ENCODE measurements around the gene SEC22C.

SEC22C gene

GRCh38 chr3:42525212-42525611 is 56.6 kb downstream of the SEC22C start:
- H3K27ac ChIP-seq (ENCODE audit: low read depth, low read length), result no peak overlapping the region
- H2AFZ ChIP-seq (ENCODE audit: low read length, unreplicated experiment), result no peak overlapping the region
- H3K4me1 ChIP-seq (ENCODE audit: control insufficient read depth, insufficient read depth, low read length, unreplicated experiment), result no peaks in the 10 kb centered on the region
- peaks cover 8% of the 10 kb centered on the region for H3K27me3 ChIP-seq (ENCODE audit: insufficient read depth, low read length)
- no peak overlapping the region for H3K4me3 ChIP-seq (ENCODE audit: low read depth, low read length)
- H3K36me3 ChIP-seq (ENCODE audit: insufficient read depth, low read length), result no peaks in the 10 kb centered on the region
- H3K79me2 ChIP-seq (ENCODE audit: control insufficient read depth, insufficient read depth, low read length, unreplicated experiment), result no peaks in the 10 kb centered on the region

- Histone ChIP-seq H3K4me1 (ENCODE audit: control insufficient read depth, insufficient read depth, low read length, unreplicated experiment) (no peaks in the 10 kb centered on the region), H3K79me2 (ENCODE audit: control insufficient read depth, insufficient read depth, low read length, unreplicated experiment) (no peaks in the 10 kb centered on the region), H3K27ac (ENCODE audit: low read depth, low read length) (no peak overlapping the region), H3K27me3 (ENCODE audit: insufficient read depth, low read length) (peaks cover 3% of the 10 kb centered on the region; the same call in 1 of the 2 replicates), H3K36me3 (ENCODE audit: insufficient read depth, low read length) (no peaks in the 10 kb centered on the region), H3K4me3 (ENCODE audit: low read depth, low read length) (no peak overlapping the region), H2AFZ (ENCODE audit: low read length, unreplicated experiment) (no peak overlapping the region)
Observed at GRCh38 chr3:42524751-42525150, 57.0 kb downstream of the SEC22C start.

DNA sequence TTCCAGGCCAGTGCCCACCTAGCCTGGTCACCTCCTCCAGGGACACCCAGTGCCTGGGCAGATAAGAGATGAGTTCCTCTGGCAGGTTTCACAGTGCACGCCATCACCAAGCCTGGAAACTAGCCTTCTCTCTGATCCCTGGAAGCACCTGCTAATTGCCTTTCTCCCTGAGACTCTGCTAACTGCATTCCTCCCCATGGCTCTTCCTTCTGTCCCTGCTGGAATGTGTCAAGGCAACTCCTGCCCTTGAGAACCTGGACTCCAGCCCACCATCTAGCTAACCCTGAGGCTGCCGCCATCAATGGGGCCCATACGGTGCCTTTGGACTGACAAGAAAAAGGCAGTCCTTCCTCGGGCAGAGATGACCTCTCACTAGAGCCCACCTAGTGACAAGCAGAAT is 60.9 kb downstream of the SEC22C start:
- Histone ChIP-seq H3K4me3 (ENCODE audit: low read depth, low read length) (no peak overlapping the region), H3K4me1 (ENCODE audit: control insufficient read depth, insufficient read depth, low read length, unreplicated experiment) (no peaks in the 10 kb centered on the region), H3K79me2 (ENCODE audit: control insufficient read depth, insufficient read depth, low read length, unreplicated experiment) (no peaks in the 10 kb centered on the region), H3K27me3 (ENCODE audit: insufficient read depth, low read length) (no peaks in the 10 kb centered on the region), H2AFZ (ENCODE audit: low read length, unreplicated experiment) (no peak overlapping the region), H3K36me3 (ENCODE audit: insufficient read depth, low read length) (no peaks in the 10 kb centered on the region), H3K27ac (ENCODE audit: low read depth, low read length) (no peak overlapping the region)

DNA sequence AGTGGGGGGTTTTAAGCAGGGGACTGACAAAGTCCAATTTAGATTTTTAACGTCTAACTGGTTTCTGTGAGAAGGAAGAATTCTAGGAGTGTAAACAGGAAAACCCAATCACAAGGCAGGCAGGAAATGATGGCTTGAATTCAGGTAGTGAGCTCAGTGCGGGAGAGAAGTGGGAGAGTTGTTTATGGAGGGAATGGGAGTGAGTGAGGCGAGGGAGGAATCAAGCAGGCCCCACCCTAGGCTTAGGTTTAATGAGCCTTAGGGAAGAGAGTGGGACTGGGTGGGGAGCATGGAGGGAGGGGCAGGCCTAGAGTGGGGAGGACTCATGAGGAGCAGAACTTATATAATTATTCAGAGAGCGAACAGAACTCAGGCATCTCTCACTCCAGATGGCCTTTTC is 61.4 kb downstream of the SEC22C start:
- Histone ChIP-seq H3K79me2 (ENCODE audit: control insufficient read depth, insufficient read depth, low read length, unreplicated experiment) (no peaks in the 10 kb centered on the region), H3K27ac (ENCODE audit: low read depth, low read length) (no peak overlapping the region), H3K27me3 (ENCODE audit: insufficient read depth, low read length) (no peaks in the 10 kb centered on the region), H3K4me1 (ENCODE audit: control insufficient read depth, insufficient read depth, low read length, unreplicated experiment) (no peaks in the 10 kb centered on the region), H3K4me3 (ENCODE audit: low read depth, low read length) (no peak overlapping the region), H2AFZ (ENCODE audit: low read length, unreplicated experiment) (no peak overlapping the region), H3K36me3 (ENCODE audit: insufficient read depth, low read length) (no peaks in the 10 kb centered on the region)

GRCh38 chr3:42519568-42519962 is 62.2 kb downstream of the SEC22C start:
- Histone ChIP-seq H3K36me3 (ENCODE audit: insufficient read depth, low read length) (no peaks in the 10 kb centered on the region), H3K4me1 (ENCODE audit: control insufficient read depth, insufficient read depth, low read length, unreplicated experiment) (no peaks in the 10 kb centered on the region), H3K27me3 (ENCODE audit: insufficient read depth, low read length) (no peaks in the 10 kb centered on the region), H3K27ac (ENCODE audit: low read depth, low read length) (no peak overlapping the region), H3K4me3 (ENCODE audit: low read depth, low read length) (no peak overlapping the region), H2AFZ (ENCODE audit: low read length, unreplicated experiment) (no peak overlapping the region), H3K79me2 (ENCODE audit: control insufficient read depth, insufficient read depth, low read length, unreplicated experiment) (no peaks in the 10 kb centered on the region)

GRCh38 chr3:42518800-42519567 is 62.8 kb downstream of the SEC22C start:
- Histone ChIP-seq H3K27ac (ENCODE audit: low read depth, low read length) (no peak overlapping the region), H3K36me3 (ENCODE audit: insufficient read depth, low read length) (no peaks in the 10 kb centered on the region), H2AFZ (ENCODE audit: low read length, unreplicated experiment) (no peak overlapping the region), H3K4me3 (ENCODE audit: low read depth, low read length) (no peak overlapping the region), H3K79me2 (ENCODE audit: control insufficient read depth, insufficient read depth, low read length, unreplicated experiment) (no peaks in the 10 kb centered on the region), H3K27me3 (ENCODE audit: insufficient read depth, low read length) (no peaks in the 10 kb centered on the region), H3K4me1 (ENCODE audit: control insufficient read depth, insufficient read depth, low read length, unreplicated experiment) (no peaks in the 10 kb centered on the region)

- Histone ChIP-seq H3K27me3 (ENCODE audit: insufficient read depth, low read length) (no peaks in the 10 kb centered on the region), H3K79me2 (ENCODE audit: control insufficient read depth, insufficient read depth, low read length, unreplicated experiment) (no peaks in the 10 kb centered on the region), H3K36me3 (ENCODE audit: insufficient read depth, low read length) (no peaks in the 10 kb centered on the region), H3K4me3 (ENCODE audit: low read depth, low read length) (no peak overlapping the region), H2AFZ (ENCODE audit: low read length, unreplicated experiment) (no peak overlapping the region), H3K27ac (ENCODE audit: low read depth, low read length) (no peak overlapping the region), H3K4me1 (ENCODE audit: control insufficient read depth, insufficient read depth, low read length, unreplicated experiment) (no peaks in the 10 kb centered on the region)
Observed at GRCh38 chr3:42517117-42517516, 64.7 kb downstream of the SEC22C start.

DNA sequence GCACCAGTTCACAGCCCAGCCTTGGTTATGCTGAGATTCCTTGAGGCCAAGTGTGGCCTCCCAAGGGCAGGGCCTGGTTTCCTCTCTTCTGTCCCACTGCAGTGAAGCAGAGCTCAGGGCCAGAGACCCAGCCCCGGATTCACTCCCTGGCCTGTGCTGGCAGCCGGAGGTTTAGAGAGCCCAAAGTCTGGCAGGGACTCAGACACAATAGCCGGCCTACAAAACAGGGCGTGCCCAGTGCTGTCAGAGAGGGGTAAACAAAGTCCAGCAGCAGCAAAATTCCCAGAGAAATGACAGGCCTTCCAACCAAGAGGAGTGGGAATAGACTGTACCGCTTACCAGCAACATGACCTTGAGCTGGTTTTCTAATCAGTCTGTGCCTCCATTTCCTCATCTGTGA is 65.3 kb downstream of the SEC22C start:
- no peaks in the 10 kb centered on the region for H3K36me3 ChIP-seq (ENCODE audit: insufficient read depth, low read length)
- no peak overlapping the region for H3K27ac ChIP-seq (ENCODE audit: low read depth, low read length)
- H3K27me3 ChIP-seq (ENCODE audit: insufficient read depth, low read length), result peaks cover 3% of the 10 kb centered on the region; the same call in 1 of the 2 replicates
- H3K4me3 ChIP-seq (ENCODE audit: low read depth, low read length), result no peak overlapping the region
- no peaks in the 10 kb centered on the region for H3K79me2 ChIP-seq (ENCODE audit: control insufficient read depth, insufficient read depth, low read length, unreplicated experiment)
- H3K4me1 ChIP-seq (ENCODE audit: control insufficient read depth, insufficient read depth, low read length, unreplicated experiment), result no peaks in the 10 kb centered on the region
- H2AFZ ChIP-seq (ENCODE audit: low read length, unreplicated experiment), result no peak overlapping the region

DNA sequence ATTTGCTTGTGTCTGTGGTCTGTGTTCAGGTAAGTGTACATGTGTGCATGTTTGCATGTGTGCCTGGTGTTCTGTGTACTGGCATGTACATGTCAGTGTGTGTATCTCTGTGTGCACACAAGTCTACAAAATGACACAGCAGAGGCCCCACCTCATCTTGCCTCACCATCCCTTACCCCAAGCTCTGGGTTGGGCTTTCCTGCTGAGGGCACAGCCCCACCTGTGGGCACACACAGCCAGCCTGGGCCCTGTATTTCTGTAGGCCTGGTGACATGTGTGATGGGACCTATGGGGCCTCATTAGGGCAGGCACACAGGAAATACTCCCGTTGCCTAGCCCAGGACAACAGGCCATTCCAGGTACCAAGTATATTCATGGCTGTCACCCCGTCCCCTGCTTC is 65.8 kb downstream of the SEC22C start:
- no peaks in the 10 kb centered on the region for H3K4me1 ChIP-seq (ENCODE audit: control insufficient read depth, insufficient read depth, low read length, unreplicated experiment)
- no peaks in the 10 kb centered on the region for H3K79me2 ChIP-seq (ENCODE audit: control insufficient read depth, insufficient read depth, low read length, unreplicated experiment)
- H3K36me3 ChIP-seq (ENCODE audit: insufficient read depth, low read length), result no peaks in the 10 kb centered on the region
- H3K4me3 ChIP-seq (ENCODE audit: low read depth, low read length), result no peak overlapping the region
- H2AFZ ChIP-seq (ENCODE audit: low read length, unreplicated experiment), result no peak overlapping the region
- peaks cover 8% of the 10 kb centered on the region; the same call in 1 of the 2 replicates for H3K27me3 ChIP-seq (ENCODE audit: insufficient read depth, low read length)
- no peak overlapping the region for H3K27ac ChIP-seq (ENCODE audit: low read depth, low read length)

DNA sequence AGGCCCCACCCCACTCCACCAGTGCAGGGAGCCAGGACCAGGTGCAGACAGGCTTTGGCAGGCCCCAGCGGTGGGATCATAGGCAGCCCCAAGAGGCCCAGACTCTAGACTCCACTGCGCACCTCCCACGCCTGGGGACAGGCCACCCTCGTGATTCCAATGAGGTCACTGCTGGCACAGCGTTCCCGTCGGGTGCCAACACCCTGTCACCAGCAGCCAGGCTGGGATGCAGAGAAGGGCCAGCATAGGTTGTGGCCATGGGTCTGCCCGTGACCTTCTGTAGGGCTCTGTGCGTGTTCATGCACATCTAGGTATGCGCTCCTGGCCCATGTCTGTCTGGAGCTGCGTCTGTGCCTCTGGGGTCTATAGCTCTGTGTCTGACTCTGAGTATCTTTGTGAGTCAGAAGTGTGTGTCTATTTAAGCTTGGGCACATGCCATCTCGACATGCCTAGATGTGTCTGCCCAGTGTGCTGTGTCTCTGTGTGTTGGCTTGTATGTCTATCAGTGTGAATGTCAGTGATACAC is 66.3 kb downstream of the SEC22C start:
- H3K36me3 ChIP-seq (ENCODE audit: insufficient read depth, low read length), result no peaks in the 10 kb centered on the region
- H3K4me3 ChIP-seq (ENCODE audit: low read depth, low read length), result no peak overlapping the region
- no peaks in the 10 kb centered on the region for H3K4me1 ChIP-seq (ENCODE audit: control insufficient read depth, insufficient read depth, low read length, unreplicated experiment)
- H3K27ac ChIP-seq (ENCODE audit: low read depth, low read length), result no peak overlapping the region
- peaks cover 13% of the 10 kb centered on the region for H3K27me3 ChIP-seq (ENCODE audit: insufficient read depth, low read length)
- H2AFZ ChIP-seq (ENCODE audit: low read length, unreplicated experiment), result no peak overlapping the region
- no peaks in the 10 kb centered on the region for H3K79me2 ChIP-seq (ENCODE audit: control insufficient read depth, insufficient read depth, low read length, unreplicated experiment)

DNA sequence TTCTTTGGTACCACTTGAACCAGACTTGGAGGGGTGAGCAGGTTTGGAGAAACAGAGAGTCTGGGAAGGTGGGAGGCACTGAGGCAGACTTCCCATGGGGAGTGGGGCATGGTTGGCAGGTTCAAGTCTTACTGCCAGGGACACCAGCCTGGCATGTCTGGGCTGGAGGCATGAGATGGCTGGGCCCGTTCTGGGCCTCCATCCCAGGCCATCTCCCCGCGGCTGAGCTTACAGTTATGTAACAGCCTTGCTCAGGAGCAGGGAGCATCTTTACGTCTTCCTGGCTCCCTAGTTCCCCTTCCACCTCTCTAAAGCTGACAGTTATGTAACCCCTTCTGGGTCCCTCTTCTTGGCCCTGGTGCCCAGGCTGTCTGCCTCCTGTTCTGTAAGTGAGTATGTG is 66.9 kb downstream of the SEC22C start:
- Histone ChIP-seq H3K27ac (ENCODE audit: low read depth, low read length) (no peak overlapping the region), H3K79me2 (ENCODE audit: control insufficient read depth, insufficient read depth, low read length, unreplicated experiment) (no peaks in the 10 kb centered on the region), H3K4me1 (ENCODE audit: control insufficient read depth, insufficient read depth, low read length, unreplicated experiment) (no peaks in the 10 kb centered on the region)

More for the DNA sequence above, 66.9 kb downstream of the SEC22C start:
- Histone ChIP-seq H3K4me3 (ENCODE audit: low read depth, low read length) (no peak overlapping the region), H2AFZ (ENCODE audit: low read length, unreplicated experiment) (no peak overlapping the region), H3K36me3 (ENCODE audit: insufficient read depth, low read length) (no peaks in the 10 kb centered on the region), H3K27me3 (ENCODE audit: insufficient read depth, low read length) (peaks cover 19% of the 10 kb centered on the region)
